22Rv1 (cell line): ENCODE measurements around the gene ANKRD55.
"Not testable (repeated sequence)": the region's sequence is repeated elsewhere in the genome, so short reads cannot be mapped to it uniquely, and the experiment has no call there.

Experiments
- H3K27ac ChIP-seq: fragments of 450-650 bp; 2 replicates; pipeline ENCODE4 v1.5.1; 2017
- CTCF ChIP-seq: fragments of 450-650 bp; IDR thresholded peaks from 2 replicates; pipeline ENCODE4 v1.5.1; 2017; ENCODE audit warnings: mild to moderate bottlenecking
- ZFX ChIP-seq: fragments of 450-650 bp; IDR thresholded peaks from 2 replicates; pipeline ENCODE4 v1.6.1; 2017; ENCODE audit warnings: antibody characterized with exemption, borderline replicate concordance

The ANKRD55 gene

GRCh38 chr5:56253126-56253525, 20.0 kb upstream of the ANKRD55 start:
- no peak overlapping the region for H3K27ac ChIP-seq
- TF ChIP-seq ZFX (no peak), CTCF (no peak)

- TF ChIP-seq ZFX, result no peak
- TF ChIP-seq CTCF, result no peak
- H3K27ac ChIP-seq, result no peak overlapping the region
These were observed 18.9 kb upstream of the ANKRD55 start for GRCh38 chr5:56251918-56252553.

- TF ChIP-seq CTCF (no peak), ZFX (no peak)
These were observed 18.3 kb upstream of the ANKRD55 start for GRCh38 chr5:56251440-56251839.

GRCh38 chr5:56250011-56250410, 16.9 kb upstream of the ANKRD55 start:
- no peak overlapping the region for H3K27ac ChIP-seq
- no peak for TF ChIP-seq CTCF
- TF ChIP-seq ZFX, result no peak

More at GRCh38 chr5:56251440-56251839, 18.3 kb upstream of the ANKRD55 start:
- H3K27ac ChIP-seq, result no peak overlapping the region

GRCh38 chr5:56249085-56249484, 16.0 kb upstream of the ANKRD55 start:
- H3K27ac ChIP-seq, result not testable (repeated sequence)

- no peak for TF ChIP-seq ZFX
- TF ChIP-seq CTCF, result no peak
- no peak overlapping the region for H3K27ac ChIP-seq
These were observed 14.5 kb upstream of the ANKRD55 start for GRCh38 chr5:56247592-56247991.

GRCh38 chr5:56246769-56247168, 13.6 kb upstream of the ANKRD55 start:
- no peak for TF ChIP-seq CTCF
- TF ChIP-seq ZFX, result no peak

GRCh38 chr5:56245481-56245880, 12.4 kb upstream of the ANKRD55 start:
- TF ChIP-seq CTCF (no peak), ZFX (no peak)
- peak overlapping the region; percentile 38 for H3K27ac ChIP-seq

More at GRCh38 chr5:56246769-56247168, 13.6 kb upstream of the ANKRD55 start:
- no peak overlapping the region for H3K27ac ChIP-seq
